Keratinocyte (primary cell): ENCODE results near the gene TRABD2B. TPM values are rescaled to one million over a fixed set of nuclear protein-coding genes. Genes with fewer than 3 reads are reported as not detected.

Experiments used
- DNase-seq: peaks from one replicate; pipeline ENCODE4 v3.0.0-alpha.2; 2011; ENCODE audit warnings: low read depth, missing footprints, low spot score
- FAIRE-seq: peaks from 2 replicates; lab custom pipeline; 2011; peaks lifted over from hg19 to GRCh38; lab: Jason Lieb, UNC
- H2AFZ ChIP-seq: 2 replicates; pipeline ENCODE4 v1.6.0; 2012; ENCODE audit warnings: low read length, control low read depth, inconsistent platforms; ENCODE audit not compliant: control insufficient read depth
- H3K27ac ChIP-seq: 2 replicates; pipeline ENCODE4 v1.5.1; 2011; ENCODE audit warnings: low read length; ENCODE audit not compliant: control insufficient read depth, insufficient read depth
- H3K27me3 ChIP-seq: 3 replicates; pipeline ENCODE4 v1.6.0; 2011; ENCODE audit warnings: low read length; ENCODE audit not compliant: control insufficient read depth, insufficient read depth; ENCODE audit errors: extremely low read depth
- H3K36me3 ChIP-seq, 2 experiments: 2 replicates in 1 of 2; 3 replicates in 1 of 2; pipeline ENCODE4 v1.5.1; 2011; ENCODE audit warnings: low read length in 2 of 2, mild to moderate bottlenecking in 1 of 2; ENCODE audit not compliant: control insufficient read depth in 2 of 2, insufficient read depth in 2 of 2; ENCODE audit errors: extremely low read depth in 1 of 2
- H3K4me1 ChIP-seq: 3 replicates; pipeline ENCODE4 v1.5.1; 2011; ENCODE audit warnings: low read length; ENCODE audit not compliant: control insufficient read depth, insufficient read depth; ENCODE audit errors: extremely low read depth
- H3K4me2 ChIP-seq: 3 replicates; pipeline ENCODE4 v1.6.0; 2011; ENCODE audit warnings: low read depth, low read length; ENCODE audit not compliant: control insufficient read depth, insufficient read depth; ENCODE audit errors: extremely low read depth
- H3K4me3 ChIP-seq, 3 experiments: fragments of 200-600 bp in 1 of 3; sonication (generic) in 1 of 3; 2 replicates in 2 of 3; 3 replicates in 1 of 3; pipeline ENCODE4 v1.5.1; 2011 to 2016; ENCODE audit warnings: low read length in 3 of 3, mild to moderate bottlenecking in 3 of 3, control low read depth in 2 of 3, inconsistent platforms in 1 of 3, low read depth in 1 of 3, mixed read lengths in 1 of 3, mixed run types in 1 of 3, moderate library complexity in 1 of 3; ENCODE audit not compliant: control insufficient read depth in 2 of 3, insufficient read depth in 2 of 3; ENCODE audit errors: extremely low read depth in 1 of 3
- H3K79me2 ChIP-seq: 2 replicates; pipeline ENCODE4 v1.6.0; 2012; ENCODE audit warnings: low read length; ENCODE audit not compliant: control insufficient read depth, insufficient read depth
- H3K9ac ChIP-seq: 3 replicates; pipeline ENCODE4 v1.6.0; 2011; ENCODE audit warnings: low read length; ENCODE audit not compliant: control insufficient read depth, insufficient read depth; ENCODE audit errors: extremely low read depth
- H3K9me1 ChIP-seq: 3 replicates; pipeline ENCODE4 v1.6.0; 2011; ENCODE audit warnings: low read length; ENCODE audit not compliant: control insufficient read depth, insufficient read depth; ENCODE audit errors: extremely low read depth
- H3K9me3 ChIP-seq: 2 replicates; pipeline ENCODE4 v1.5.1; 2012; ENCODE audit warnings: low read depth, low read length; ENCODE audit not compliant: control insufficient read depth
- H4K20me1 ChIP-seq: 3 replicates; pipeline ENCODE4 v1.6.0; 2011; ENCODE audit warnings: low read length; ENCODE audit not compliant: control insufficient read depth, insufficient read depth; ENCODE audit errors: extremely low read depth
- CTCF ChIP-seq, 3 experiments: IDR thresholded peaks in 1 of 3; conservative IDR thresholded peaks in 1 of 3; optimal IDR thresholded peaks in 1 of 3; 2 replicates in 2 of 3; 3 replicates in 1 of 3; pipeline versions ENCODE3 to v1.5.1; 2011; ENCODE audit warnings: low read length in 3 of 3, mild to moderate bottlenecking in 3 of 3, moderate library complexity in 2 of 3, control low read depth in 1 of 3, inconsistent platforms in 1 of 3; ENCODE audit not compliant: insufficient read depth in 2 of 3; ENCODE audit errors: extremely low read depth in 1 of 3
- EZH2 ChIP-seq: IDR thresholded peaks from one replicate; pipeline ENCODE4 v1.6.1; 2012; ENCODE audit warnings: inconsistent platforms, mild to moderate bottlenecking, low read length, moderate library complexity
- dilution Hi-C: fragments of 300-500 bp; cut with MboI; formaldehyde crosslinking; loops from one replicate; pipeline ENCODE4 v1.7.0; 2020; ENCODE audit warnings: low sequenced_read_pairs; ENCODE audit not compliant: extremely low pct_ligation_motif_present
- polyA plus RNA-seq, 5 experiments: library from polyadenylated mRNA; depleted of rRNA in 3 of 5; stranded (reverse) in 3 of 5; stranded (forward) in 1 of 5; unstranded in 1 of 5; fragments of >200 nt; gene quantifications; 1 replicate in 1 of 5; 2 replicates in 3 of 5; 3 replicates in 1 of 5; pipeline versions ENCODE4 v1.2.1 to v1.2.3, GENCODE V29; 2011 to 2012; ENCODE audit warnings: missing spikeins in 2 of 5, low read depth in 1 of 5, low replicate concordance in 1 of 5

TRABD2B gene
- polyA plus RNA-seq, 1 donor (not counting 4 experiments of a cell fraction or from before 2014, with no cell fraction given) = 0.13 TPM

- H3K9ac ChIP-seq = no peak overlapping the region
- no peaks in the 10 kb centered on the region for H3K4me1 ChIP-seq
- H2AFZ ChIP-seq = no peak overlapping the region
- H3K4me2 ChIP-seq = no peak overlapping the region
- DNase-seq (no peak), FAIRE-seq (no peak)
- dilution Hi-C loops = no loop called here
- no peak overlapping the region for H3K4me3 ChIP-seq
- no peak overlapping the region for H3K27ac ChIP-seq
- H3K79me2 ChIP-seq = no peaks in the 10 kb centered on the region
- no peaks in the 10 kb centered on the region for H3K36me3 ChIP-seq
- peaks cover 6% of the 10 kb centered on the region for H3K27me3 ChIP-seq
- TF ChIP-seq CTCF (optimal IDR thresholded peaks at IDR 0.05 in 1 of 3, IDR thresholded peaks at IDR 0.05 in 1 of 3, conservative IDR thresholded peaks at IDR 0.05 in 1 of 3; ENCODE audit: extremely low read depth in 1 of 3, insufficient read depth in 2 of 3, low read length in 3 of 3) (no peak), EZH2 (no peak)
- no peaks in the 10 kb centered on the region for H3K9me1 ChIP-seq
- no peaks in the 10 kb centered on the region for H3K9me3 ChIP-seq
- H4K20me1 ChIP-seq = no peaks in the 10 kb centered on the region
These were observed 209.6 kb downstream of the TRABD2B start for GRCh38 chr1:47787560-47787959.

GRCh38 chr1:47786316-47786715 lies 210.9 kb downstream of the TRABD2B start:
- FAIRE-seq (no peak), DNase-seq (no peak)
- H4K20me1 ChIP-seq = no peaks in the 10 kb centered on the region
- no peak for TF ChIP-seq CTCF (optimal IDR thresholded peaks at IDR 0.05 in 1 of 3, IDR thresholded peaks at IDR 0.05 in 1 of 3, conservative IDR thresholded peaks at IDR 0.05 in 1 of 3; ENCODE audit: extremely low read depth in 1 of 3, insufficient read depth in 2 of 3, low read length in 3 of 3)
- no peaks in the 10 kb centered on the region for H3K9me3 ChIP-seq
- H3K9me1 ChIP-seq = no peaks in the 10 kb centered on the region
- no peak overlapping the region for H3K27ac ChIP-seq
- H2AFZ ChIP-seq = no peak overlapping the region
- H3K27me3 ChIP-seq = peaks cover 4% of the 10 kb centered on the region
- H3K79me2 ChIP-seq = no peaks in the 10 kb centered on the region
- H3K4me3 ChIP-seq = no peak overlapping the region
- no peaks in the 10 kb centered on the region for H3K36me3 ChIP-seq
- no peaks in the 10 kb centered on the region for H3K4me1 ChIP-seq
- H3K9ac ChIP-seq = no peak overlapping the region
- dilution Hi-C loops = no loop called here
- H3K4me2 ChIP-seq = no peak overlapping the region
